Heart right ventricle (tissue), 16 donors: ENCODE data around the gene DDX31. TPM values are rescaled to one million over a fixed set of nuclear protein-coding genes. Genes with fewer than 3 reads are reported as not detected.
A peak's percentile ranks its signal among the peaks of the same experiment; 100 is the strongest.

ENCODE experiments used
- ATAC-seq, 8 donors: fragments of 200-7000 bp; cut with Tn5 transposase; one replicate each; pipeline ENCODE4 v1.9.1; 2020; ENCODE audit warnings: mild to moderate bottlenecking in 8 of 8, moderate library complexity in 8 of 8, moderate number of reproducible peaks in 1 of 8
- DNase-seq, 2 donors: peaks; one replicate each; pipeline ENCODE4 v3.0.0-alpha.2; 2020
- H3K27ac ChIP-seq, 10 donors: fragments of 200-600 bp; sonication (generic) in 2 of 10; one replicate each; pipeline versions ENCODE4 v1.5.0 to v1.8.0; 2020 to 2022; ENCODE audit warnings: mild to moderate bottlenecking in 3 of 10
- H3K27me3 ChIP-seq, 7 donors: fragments of 200-600 bp; one replicate each; pipeline ENCODE4 v1.8.0; 2021 to 2022; ENCODE audit warnings: mild to moderate bottlenecking in 2 of 7
- H3K36me3 ChIP-seq, 9 donors: fragments of 200-600 bp; sonication (generic) in 1 of 9; one replicate each; pipeline versions ENCODE4 v1.5.0 to v1.8.0; 2020 to 2022; ENCODE audit warnings: mild to moderate bottlenecking in 2 of 9
- H3K4me1 ChIP-seq, 9 donors: fragments of 200-600 bp; sonication (generic) in 1 of 9; one replicate each; pipeline versions ENCODE4 v1.5.0 to v1.8.0; 2020 to 2022; ENCODE audit warnings: mild to moderate bottlenecking in 4 of 9
- H3K4me3 ChIP-seq, 10 donors: fragments of 200-600 bp; sonication (generic) in 2 of 10; one replicate each; pipeline versions ENCODE4 v1.5.0 to v1.8.0; 2020 to 2022; ENCODE audit warnings: mild to moderate bottlenecking in 7 of 10, moderate library complexity in 2 of 10
- H3K9me3 ChIP-seq, 11 donors: fragments of 200-600 bp in 10 of 11; sonication (generic) in 2 of 11; one replicate each; pipeline versions ENCODE4 v1.5.0 to v1.8.0; 2013 to 2022; ENCODE audit warnings: mild to moderate bottlenecking in 2 of 11, control low read depth in 1 of 11, moderate library complexity in 1 of 11
- CTCF ChIP-seq, 9 donors: fragments of 200-600 bp; sonication (generic) in 2 of 9; IDR thresholded peaks; one replicate each; pipeline versions ENCODE4 v1.5.0 to v1.8.0; 2021 to 2022; ENCODE audit warnings: antibody characterized with exemption in 9 of 9, mild to moderate bottlenecking in 5 of 9, moderate library complexity in 1 of 9
- WGBS, 2 donors: extraction: QIAGEN DNeasy Blood & Tissue Kit; methylation state at CpG; one replicate each; pipeline ENCODE4 v1.1.7; 2013; ENCODE audit warnings: inconsistent platforms in 1 of 2; 5-methylcytosine and 5-hydroxymethylcytosine counted together
- intact Hi-C, 10 donors: fragments of 100-400 bp; cut with DNase I; formaldehyde crosslinking; loops; one replicate each; pipeline versions ENCODE4 v1.11.1 to v1.14.2; 2022
- polyA plus RNA-seq, 2 donors: library from polyadenylated mRNA; stranded (reverse); fragments of 200-250 nt; gene quantifications; one replicate each; pipeline ENCODE4 v1.2.3, GENCODE V29; 2013
- total RNA-seq, 10 donors: library from RNA; stranded (reverse); fragmentation: NEBNext Ultra II Directional in 3 of 10; extraction: Animal tissue kit (Norgen Biotek cat#: 25700) in 3 of 10; gene quantifications; one replicate each; pipeline versions ENCODE4 v1.2.1 to v1.2.4, GENCODE V29; 2021 to 2023
- donor health status: Arrhythmogenic right ventricular cardiomyopathy.
- donor health status: ischemic (EF 13 %, LVEDD 7.1; RV severe dilation, severe dysfunction).
- donor health status: healthy with polysubstance abuse.
- donor health status: DM: no; HTN: yes; CAD: no.
- donor health status: DM: no; HTN: no; CAD: no.
- donor health status: ischemic (EF 25% LVEDD 6.9; RV normal size, moderate dysfunction).
- donor health status: ischemic (EF 25% LVEDD 5.7; RV mildly dilated, moderate dysfunction).
- donor health status: healthy.
- donor health status: DM: yes; HTN: yes; CAD: no.
- donor health status: Ischemic cardiomyopathy.
- donor health status: ischemic (EF 35%, LVEDD 5.7; RV mildly dilated, moderate dysfunction).
- donor health status: nonischemic (EF 11% LVEDD 7.7; RV severe dilation, severe dysfunction).
- donor health status: DM: yes; HTN: yes; CAD: no.
- donor health status: PGD.
- donor health status: ischemic (EF 29% LVEDD 5.4; RV normal size, mild dysfunction).
- donor health status: nonischemic (EF 23%, LVEDD 6.1; RV moderate dilation, normal function).

Gene DDX31
- total and polyA plus RNA-seq, 12 donors = 4.0 to 6.4 (median 5.0) TPM

- DNase-seq (no peak), ATAC-seq (no peak)
- Histone ChIP-seq H3K27ac (no peak overlapping the region), H3K27me3 (no peaks in the 10 kb centered on the region), H3K4me1 (peaks cover 6 to 48% (median 25%) of the 10 kb centered on the region in 9 donors), H3K9me3 (no peaks in the 10 kb centered on the region), H3K4me3 (no peak overlapping the region), H3K36me3 (peaks cover 0 to 19% (median 16%) of the 10 kb centered on the region in 9 donors)
- WGBS, 2 donors = 91% methylated on average over 4 of the region's 4 CpGs
- no peak for TF ChIP-seq CTCF (IDR thresholded peaks at IDR 0.05)
- intact Hi-C loops = loop anchor here in 3 of 10 donors (5.0 to 10.0 kb wide), 3 partner anchors 120 to 130 kb away; no protein-coding TSS in a partner anchor
These were observed 4.7 kb upstream of the DDX31 start for GRCh38 chr9:132674485-132674884.

GRCh38 chr9:132673355-132673754 is 3.6 kb upstream of the DDX31 start:
- WGBS, 2 donors = 26 to 31% methylated on average over 6 of the region's 6 CpGs
- H3K4me3 ChIP-seq = no peak overlapping the region
- no peak overlapping the region for H3K27ac ChIP-seq
- no peaks in the 10 kb centered on the region for H3K9me3 ChIP-seq
- TF ChIP-seq CTCF (IDR thresholded peaks at IDR 0.05) = no peak
- ATAC-seq (no peak), DNase-seq (no peak)
- H3K27me3 ChIP-seq = no peaks in the 10 kb centered on the region
- H3K36me3 ChIP-seq = peaks cover 0 to 8% (median 4%) of the 10 kb centered on the region in 9 donors
- peaks cover 6 to 57% (median 30%) of the 10 kb centered on the region in 9 donors for H3K4me1 ChIP-seq
- intact Hi-C loops = loop anchor here in 3 of 10 donors (5.0 to 10.0 kb wide), 3 partner anchors 121 to 131 kb away; no protein-coding TSS in a partner anchor

GRCh38 chr9:132672413-132672690 is 2.6 kb upstream of the DDX31 start:
- TF ChIP-seq CTCF (IDR thresholded peaks at IDR 0.05) = no peak
- ATAC-seq (no peak), DNase-seq (no peak)
- Histone ChIP-seq H3K36me3 (no peaks in the 10 kb centered on the region), H3K9me3 (no peaks in the 10 kb centered on the region), H3K4me1 (peaks cover 6 to 57% (median 30%) of the 10 kb centered on the region in 9 donors), H3K27ac (no peak overlapping the region), H3K4me3 (peak overlapping the region in 1 of 10 donors; percentile 71), H3K27me3 (no peaks in the 10 kb centered on the region)
- 44 to 65% methylated on average over 5 of the region's 5 CpGs for WGBS, 2 donors
- intact Hi-C loops = loop anchor here in 3 of 10 donors (5.0 to 10.0 kb wide), 3 partner anchors 122 to 132 kb away; no protein-coding TSS in a partner anchor

GRCh38 chr9:132671620-132672412 is 2.0 kb upstream of the DDX31 start:
- intact Hi-C loops = loop anchor here in 3 of 10 donors (5.0 to 10.0 kb wide), 3 partner anchors 123 to 133 kb away; no protein-coding TSS in a partner anchor
- H3K36me3 ChIP-seq = no peaks in the 10 kb centered on the region
- H3K9me3 ChIP-seq = no peaks in the 10 kb centered on the region
- WGBS, 2 donors = 82 to 88% methylated on average over 6 of the region's 6 CpGs
- DNase-seq (no peak), ATAC-seq (no peak)
- peaks cover 6 to 57% (median 30%) of the 10 kb centered on the region in 9 donors for H3K4me1 ChIP-seq
- H3K27me3 ChIP-seq = no peaks in the 10 kb centered on the region
- no peak overlapping the region for H3K27ac ChIP-seq
- TF ChIP-seq CTCF (IDR thresholded peaks at IDR 0.05) = no peak
- peak overlapping the region in 7 of 10 donors; percentile 71 to 98 (median 85) for H3K4me3 ChIP-seq
